Activated CD4-positive, alpha-beta memory T cell treated with anti-CD3 and anti-CD28 coated beads, Interleukin-2, amount 10 ng/mL, durations not matched to agents 7 days and 5 days (primary cell): ENCODE measurements around the gene SPEM3. TPM values are rescaled to one million over a fixed set of nuclear protein-coding genes. Genes with fewer than 3 reads are reported as not detected.
"Not testable (repeated sequence)": the region's sequence is repeated elsewhere in the genome, so short reads cannot be mapped to it uniquely, and the experiment has no call there.

Experiments
- CTCF ChIA-PET: fragments of 350-600 bp; sonication (Branson Sonifier 250); formaldehyde crosslinking; loops from one replicate; lab custom pipeline; 2021; ENCODE audit warnings: antibody characterized with exemption, inconsistent platforms; lab: Charles Lee
- POLR2A ChIA-PET: fragments of 350-600 bp; sonication (Branson Sonifier 250); formaldehyde crosslinking; loops from one replicate; lab custom pipeline; 2021; ENCODE audit warnings: antibody characterized with exemption; lab: Charles Lee
- DNase-seq: peaks from one replicate; pipeline ENCODE4 v3.0.0-alpha.2; 2020
- H3K27ac Mint-ChIP-seq: one replicate; pipeline ENCODE4 v1.8.0; 2021; ENCODE audit warnings: mild to moderate bottlenecking, mixed read lengths
- H3K27me3 Mint-ChIP-seq: one replicate; pipeline ENCODE4 v1.8.0; 2021; ENCODE audit warnings: mixed read lengths
- H3K36me3 Mint-ChIP-seq: one replicate; pipeline ENCODE4 v1.8.0; 2021; ENCODE audit warnings: low read depth, mixed read lengths
- H3K4me1 Mint-ChIP-seq: one replicate; pipeline ENCODE4 v1.8.0; 2021; ENCODE audit warnings: mixed read lengths
- H3K4me3 Mint-ChIP-seq: one replicate; pipeline ENCODE4 v1.8.0; 2021; ENCODE audit warnings: mild to moderate bottlenecking, mixed read lengths
- H3K9me3 Mint-ChIP-seq: one replicate; pipeline ENCODE4 v1.8.0; 2021; ENCODE audit warnings: mixed read lengths
- total RNA-seq, 2 experiments: library from RNA; stranded (reverse); gene quantifications; one replicate each; pipeline ENCODE4 v1.2.3, GENCODE V29; 2021

SPEM3 gene
- total RNA-seq, 2 experiments from 2014 or later: not detected

GRCh38 chr17:7481842-7482741, 53.4 kb downstream of the SPEM3 start:
- H3K9me3 Mint-ChIP-seq, H3K27me3 Mint-ChIP-seq, CTCF ChIA-PET, DNase-seq: not testable (repeated sequence)
- peaks cover 28% of the 10 kb centered on the region for H3K36me3 Mint-ChIP-seq
- peak overlapping the region; percentile 87 for H3K4me3 Mint-ChIP-seq
- H3K4me1 Mint-ChIP-seq: peaks cover 64% of the 10 kb centered on the region
- peak overlapping the region; percentile 98 for H3K27ac Mint-ChIP-seq
- POLR2A ChIA-PET: interaction anchor here (0.9 to 13.0 kb wide), 6 partner anchors 21 to 205 kb away, joined by 3 to 232 read pairs (median 31); partner anchors contain the start of genes CHRNB1, FGF11, TMEM102 and TP53

Other genes starting within 250 kb of the SPEM3 start
- gene ASGR1, start 249.5 kb upstream of the SPEM3 start, total RNA-seq: under 1 TPM; 0.60 to 0.73 TPM
- gene DLG4, start 209.0 kb upstream of the SPEM3 start, total RNA-seq: 1 to 10 TPM; 5.2 to 5.3 TPM
- gene ACADVL, start 208.9 kb upstream of the SPEM3 start, total RNA-seq: 100 to 1,000 TPM; 364 to 370 TPM
- gene DVL2, start 194.3 kb upstream of the SPEM3 start, total RNA-seq: 10 to 100 TPM; 47.2 to 49.1 TPM
- gene PHF23, start 189.4 kb upstream of the SPEM3 start, total RNA-seq: 10 to 100 TPM; 45.9 to 53.1 TPM
- 100 to 1,000 TPM; 303 to 313 TPM for gene GABARAP, start 186.4 kb upstream of the SPEM3 start, total RNA-seq
- 100 to 1,000 TPM; 170 to 175 TPM for gene CTDNEP1, start 177.1 kb upstream of the SPEM3 start, total RNA-seq
- 10 to 100 TPM; 40.4 to 42.1 TPM for gene ELP5, start 176.6 kb upstream of the SPEM3 start, total RNA-seq
- under 1 TPM; 0.15 to 0.80 TPM for gene CLDN7, start 166.4 kb upstream of the SPEM3 start, total RNA-seq
- not detected for gene SLC2A4, start 147.1 kb upstream of the SPEM3 start, total RNA-seq
- gene YBX2, start 134.2 kb upstream of the SPEM3 start, total RNA-seq: 1 to 10 TPM; 1.5 to 1.6 TPM
- 100 to 1,000 TPM; 419 to 420 TPM for gene EIF5A, start 121.2 kb upstream of the SPEM3 start, total RNA-seq
- gene GPS2, start 113.5 kb upstream of the SPEM3 start, total RNA-seq: 10 to 100 TPM; 69.8 to 74.7 TPM
- 10 to 100 TPM; 28.4 to 31.2 TPM for gene NEURL4, start 99.5 kb upstream of the SPEM3 start, total RNA-seq
- gene ACAP1, start 92.3 kb upstream of the SPEM3 start, total RNA-seq: 100 to 1,000 TPM; 682 to 709 TPM
- 1 to 10 TPM; 5.8 to 5.9 TPM for gene KCTD11, start 76.7 kb upstream of the SPEM3 start, total RNA-seq
- not detected for gene TMEM95, start 73.7 kb upstream of the SPEM3 start, total RNA-seq
- under 1 TPM; 0.25 to 0.86 TPM for gene TNK1, start 47.8 kb upstream of the SPEM3 start, total RNA-seq
- gene PLSCR3, start 34.3 kb upstream of the SPEM3 start, total RNA-seq: 100 to 1,000 TPM; 149 to 156 TPM
- gene TMEM256, start 24.8 kb upstream of the SPEM3 start, total RNA-seq: 10 to 100 TPM; 73.2 to 77.0 TPM
- gene NLGN2, start 21.0 kb upstream of the SPEM3 start, total RNA-seq: 1 to 10 TPM; 3.2 to 3.7 TPM
- gene SPEM1, start 8.5 kb upstream of the SPEM3 start, total RNA-seq: not detected
- not detected for gene SPEM2, start 3.2 kb upstream of the SPEM3 start, total RNA-seq
- 10 to 100 TPM; 18.0 TPM for gene TMEM102, start 6.6 kb downstream of the SPEM3 start, total RNA-seq
- gene FGF11, start 10.7 kb downstream of the SPEM3 start, total RNA-seq: 10 to 100 TPM in 1 of 2 experiments, 1 to 10 TPM in 1; 8.9 to 10.8 TPM
- gene CHRNB1, start 16.2 kb downstream of the SPEM3 start, total RNA-seq: 10 to 100 TPM; 13.0 to 14.6 TPM
- 10 to 100 TPM; 27.4 to 27.9 TPM for gene ZBTB4, start 50.8 kb downstream of the SPEM3 start, total RNA-seq
- not detected for gene SLC35G6, start 52.6 kb downstream of the SPEM3 start, total RNA-seq
- 100 to 1,000 TPM; 169 to 172 TPM for gene POLR2A, start 55.5 kb downstream of the SPEM3 start, total RNA-seq
- gene TNFSF12, start 120.2 kb downstream of the SPEM3 start, total RNA-seq: 10 to 100 TPM; 79.8 to 86.7 TPM
- 1 to 10 TPM; 1.8 to 2.0 TPM for gene TNFSF13, start 129.9 kb downstream of the SPEM3 start, total RNA-seq
- 10 to 100 TPM; 37.6 to 39.9 TPM for gene SENP3, start 133.1 kb downstream of the SPEM3 start, total RNA-seq
- gene CD68, start 150.8 kb downstream of the SPEM3 start, total RNA-seq: 10 to 100 TPM; 34.5 to 36.0 TPM
- gene MPDU1, start 155.0 kb downstream of the SPEM3 start, total RNA-seq: 10 to 100 TPM; 54.1 to 58.6 TPM
- gene SOX15, start 161.2 kb downstream of the SPEM3 start, total RNA-seq: under 1 TPM; 0.30 to 0.40 TPM
- 10 to 100 TPM; 30.4 to 31.2 TPM for gene FXR2, start 186.0 kb downstream of the SPEM3 start, total RNA-seq
- 10 to 100 TPM; 36.2 to 37.9 TPM for gene SAT2, start 199.0 kb downstream of the SPEM3 start, total RNA-seq
- gene SHBG, start 201.3 kb downstream of the SPEM3 start, total RNA-seq: not detected
- gene ATP1B2, start 222.1 kb downstream of the SPEM3 start, total RNA-seq: under 1 TPM; 0.25 to 0.50 TPM